ENCODE results near the gene HSD17B3.

Gene HSD17B3

DNA sequence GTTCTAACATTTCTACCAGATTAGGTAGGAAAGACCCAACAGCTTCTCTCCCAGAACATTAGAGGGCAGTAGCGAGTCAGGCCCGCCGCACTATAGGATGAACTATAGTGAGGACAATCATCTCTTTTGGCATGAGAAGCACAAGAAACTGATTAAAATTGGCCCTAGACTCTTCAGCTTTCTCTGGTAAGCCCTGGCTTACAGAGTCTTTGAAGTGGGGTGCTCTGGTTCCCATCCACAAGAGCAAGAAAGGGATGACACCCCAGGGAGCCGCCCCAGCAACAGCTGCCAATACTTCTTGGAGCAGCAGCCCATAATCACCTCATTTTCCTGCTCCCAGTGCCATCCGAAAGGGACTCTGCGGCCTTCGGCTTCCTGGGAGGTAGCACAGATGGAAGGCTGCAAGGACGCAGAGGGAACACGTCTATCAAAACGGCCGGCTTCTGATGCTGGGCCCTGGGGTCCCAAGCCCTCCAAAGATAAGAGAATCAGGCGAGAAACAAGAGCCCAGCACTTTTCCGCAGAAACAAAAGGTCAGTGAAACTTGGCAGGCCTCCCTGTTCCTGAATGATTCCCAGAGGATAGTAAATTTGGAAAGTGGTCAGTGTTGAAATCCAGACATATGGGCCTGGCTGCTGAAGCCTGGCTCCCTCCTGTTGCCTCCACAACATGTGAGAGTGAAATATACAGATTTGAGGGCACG, 69.3 kb downstream of the HSD17B3 start:
- DNase-seq, result peak; percentile 54

DNA sequence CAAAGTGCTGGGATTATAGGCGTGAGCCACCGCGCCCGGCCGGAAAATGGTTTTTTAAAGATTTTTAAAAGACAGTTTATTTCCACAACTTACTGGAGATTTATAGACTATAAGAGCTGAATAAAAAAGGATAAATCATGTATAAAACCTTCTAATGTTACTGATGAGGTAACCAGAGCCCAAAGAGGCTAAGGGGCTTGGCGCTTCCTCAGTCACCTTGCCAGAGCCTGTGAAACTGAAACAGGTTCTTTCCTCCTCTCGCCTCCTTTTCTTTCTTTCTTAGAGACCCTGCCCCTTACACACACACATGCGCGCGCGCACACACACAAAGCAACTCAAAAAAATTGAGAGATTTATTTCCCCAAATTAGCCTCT, 69.8 kb downstream of the HSD17B3 start:
- peak; percentile 18 for DNase-seq

DNA sequence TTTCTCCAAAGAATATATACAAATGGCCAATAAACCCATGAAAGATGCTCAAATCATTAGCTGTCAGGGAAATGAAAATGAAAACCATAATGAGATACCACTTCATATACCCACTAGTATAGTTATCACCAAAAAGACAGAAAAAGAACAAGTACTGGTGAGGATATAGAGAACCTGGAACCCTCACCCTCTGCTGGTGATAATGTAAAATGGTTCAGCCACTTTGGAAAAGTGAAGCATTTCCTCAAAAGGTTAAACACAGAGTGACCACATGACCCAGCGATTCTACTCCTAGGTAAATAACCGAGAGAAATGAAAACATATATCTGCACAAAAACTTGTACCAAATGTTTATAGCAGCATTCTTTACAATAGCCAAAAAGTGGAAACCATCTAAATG, 72.0 kb downstream of the HSD17B3 start:
- no peak for DNase-seq

DNA sequence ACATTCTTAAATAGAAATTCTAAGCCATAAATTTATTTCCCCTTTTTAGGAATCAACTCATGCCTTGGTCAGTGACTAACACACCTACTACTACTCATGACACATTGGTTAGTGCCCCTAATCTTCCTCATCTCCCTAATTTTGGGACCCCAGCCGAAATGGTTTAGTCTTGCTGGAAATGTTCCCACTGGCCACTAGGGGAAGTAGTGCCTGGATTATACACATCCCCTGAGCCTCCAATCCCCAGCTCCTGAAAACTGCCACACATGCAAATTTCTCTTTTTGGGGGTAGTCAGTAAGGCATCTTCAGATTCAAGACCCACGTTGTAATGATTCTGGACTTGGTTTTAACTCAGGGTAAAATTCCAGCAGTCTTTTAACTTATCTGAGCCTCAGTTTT, 79.8 kb downstream of the HSD17B3 start:
- no peak for DNase-seq

DNA sequence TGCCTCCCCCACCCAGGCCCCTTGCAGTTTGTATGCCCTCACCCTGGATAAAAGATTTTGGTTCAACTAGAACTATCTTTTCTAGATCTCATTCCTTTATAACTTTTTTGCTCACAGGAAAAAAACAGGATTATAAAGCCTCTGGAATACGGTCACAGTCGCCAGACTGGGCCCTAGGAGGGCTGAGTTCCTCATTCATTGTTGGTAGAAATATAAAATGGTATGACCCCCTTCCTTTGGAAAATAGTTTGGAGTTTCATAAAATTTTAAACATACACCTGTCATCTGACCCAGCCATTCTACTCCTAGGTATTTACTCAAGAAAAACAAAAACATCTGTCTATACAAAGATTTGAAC, 82.1 kb downstream of the HSD17B3 start:
- DNase-seq, result no peak

DNA sequence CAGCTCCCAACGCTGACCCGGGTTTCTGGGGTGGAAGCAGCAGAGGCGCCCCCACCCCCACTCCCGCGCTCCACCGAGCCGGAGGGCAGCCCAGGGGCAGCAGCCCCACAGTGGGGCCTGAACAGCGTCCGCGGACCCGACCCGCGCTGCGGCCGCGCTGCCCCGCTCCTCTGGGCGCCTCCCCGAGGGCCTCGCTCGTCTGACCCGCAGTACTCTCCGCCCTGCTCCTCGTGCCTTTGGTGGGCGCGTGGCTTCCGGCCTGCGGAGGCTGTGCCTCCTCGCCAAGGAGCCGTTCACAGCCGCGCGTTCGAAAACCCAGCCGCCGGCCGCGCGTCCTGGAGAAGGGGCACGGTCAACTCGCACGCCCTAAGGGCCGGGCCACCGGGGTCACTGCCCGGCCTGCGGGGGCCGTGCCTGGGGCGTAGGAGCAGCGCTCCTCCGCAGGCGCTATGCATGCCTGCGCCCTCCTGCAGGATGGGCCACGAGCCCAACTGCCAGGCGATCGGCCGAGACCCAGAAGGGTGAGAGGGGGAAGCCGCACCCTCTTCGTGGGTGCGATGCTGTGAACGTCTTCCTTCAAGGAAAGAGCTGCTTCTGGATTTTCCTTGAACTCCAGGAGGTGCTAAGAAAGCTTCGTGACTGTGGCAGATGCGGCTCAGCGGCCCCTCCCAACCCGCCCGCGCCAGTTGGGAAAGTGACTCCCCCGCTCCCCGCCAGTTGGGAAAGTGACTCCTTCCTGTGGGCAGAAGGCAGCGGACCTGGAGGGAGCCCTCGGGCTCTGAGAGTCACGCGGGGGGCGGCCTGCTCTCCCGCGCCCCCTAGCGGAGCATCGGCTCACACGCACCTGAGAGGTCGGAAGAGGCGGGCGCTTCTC, 82.7 kb downstream of the HSD17B3 start:
- peak; percentile 73 for DNase-seq

DNA sequence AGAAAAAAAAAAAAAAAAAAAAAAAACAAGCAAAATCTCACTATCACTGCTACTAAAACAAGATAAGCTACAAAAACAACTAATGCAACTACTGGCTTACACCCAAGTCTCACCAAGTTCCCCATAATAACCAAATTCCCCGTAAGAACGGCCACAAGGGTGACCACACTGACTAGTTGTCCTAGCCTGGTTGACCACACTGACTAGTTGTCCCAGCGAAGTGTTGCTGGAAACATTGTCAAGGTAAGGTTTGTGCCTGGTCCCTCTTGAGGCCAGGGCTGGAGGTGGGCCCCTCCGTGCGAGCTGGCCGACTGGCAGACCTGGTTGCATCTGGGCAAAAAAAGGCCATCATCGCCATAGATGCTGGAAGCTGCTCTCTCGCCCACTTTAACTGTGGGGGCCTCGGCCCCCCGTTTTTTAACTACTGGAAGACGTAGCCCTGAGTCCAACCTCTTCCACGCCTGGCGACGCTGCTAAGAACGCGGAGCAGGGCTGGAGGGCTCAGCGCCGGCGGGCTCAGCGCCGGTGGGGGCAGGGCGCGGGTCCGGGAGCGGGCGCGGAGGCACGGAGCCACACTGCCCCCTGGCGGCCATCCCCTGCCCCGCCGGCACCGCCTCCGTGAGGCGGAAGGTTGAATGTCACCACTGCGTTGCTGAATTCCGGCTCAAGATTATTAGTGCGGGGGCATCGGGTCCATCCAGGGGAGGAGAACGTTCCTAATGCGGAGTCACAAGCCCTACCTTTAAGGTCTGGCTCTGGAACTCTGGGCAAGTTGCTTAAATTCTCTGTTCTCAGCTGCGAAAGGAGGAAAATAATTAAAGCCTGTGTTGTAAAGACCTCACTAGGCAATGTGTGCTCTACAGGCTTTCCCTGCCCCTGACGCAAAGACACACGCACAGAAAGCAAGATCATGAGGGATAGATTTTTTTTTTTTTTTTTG, 84.0 kb downstream of the HSD17B3 start:
- peak; percentile 97 for DNase-seq

DNA sequence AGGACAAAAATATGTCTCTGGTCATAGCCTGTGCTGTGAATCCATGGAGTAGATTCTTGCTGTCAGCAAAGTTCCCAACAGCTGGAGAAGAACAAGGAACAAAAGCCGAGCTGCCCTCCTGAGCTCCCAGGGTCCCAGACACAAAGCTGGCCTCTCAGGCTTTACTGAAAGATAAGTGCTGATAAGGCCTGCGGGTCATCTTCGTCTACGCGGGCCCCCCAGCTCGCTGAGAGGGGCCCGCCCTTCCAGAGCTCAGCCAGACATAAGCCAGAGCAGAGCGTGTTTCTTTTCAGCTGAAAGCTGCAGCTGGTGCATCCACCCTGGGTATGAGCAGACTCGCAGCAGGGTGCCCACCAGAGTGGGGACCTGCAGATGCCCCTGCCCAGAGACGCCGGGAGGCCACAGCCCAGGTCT, 84.7 kb downstream of the HSD17B3 start:
- peak; percentile 77 for DNase-seq

DNA sequence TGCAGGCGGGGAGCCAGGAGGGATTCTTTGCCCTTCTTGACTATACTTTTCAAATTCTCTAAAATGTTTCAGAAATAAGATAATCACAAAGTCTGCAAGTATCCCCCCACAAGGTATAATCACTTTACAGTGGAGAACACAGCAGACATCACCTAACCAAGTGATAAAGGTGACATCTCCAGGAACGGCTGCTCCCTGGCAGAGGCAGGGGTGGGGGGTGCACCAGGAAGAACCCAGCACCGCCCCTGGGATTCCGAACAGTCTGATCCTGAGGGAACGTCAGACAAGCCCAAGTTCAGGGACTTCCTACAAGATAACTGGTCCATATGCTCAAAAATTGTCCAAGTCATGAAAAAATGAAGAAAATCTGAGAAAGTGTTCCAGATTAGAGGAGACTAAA, 85.4 kb downstream of the HSD17B3 start:
- DNase-seq, result no peak

DNA sequence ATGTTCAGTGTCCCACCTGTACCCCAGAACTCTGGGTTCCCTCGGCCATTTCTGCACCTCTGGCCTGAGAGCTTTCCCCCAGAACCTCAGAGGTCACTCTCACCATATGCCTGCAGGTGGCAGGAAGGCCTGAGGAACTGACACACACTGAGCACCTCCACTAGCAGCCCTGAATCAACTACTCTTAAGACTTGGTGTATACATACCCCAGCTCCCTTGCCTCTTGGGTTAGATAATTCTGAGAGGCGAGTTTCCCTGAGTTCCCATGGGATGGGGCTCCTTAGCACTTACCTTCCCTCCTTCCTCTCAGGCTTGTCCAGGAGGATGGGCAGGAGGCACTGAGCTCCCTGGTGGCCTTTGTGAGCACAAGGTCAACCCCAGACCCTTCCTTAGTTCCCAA, 86.1 kb downstream of the HSD17B3 start:
- no peak for DNase-seq

DNA sequence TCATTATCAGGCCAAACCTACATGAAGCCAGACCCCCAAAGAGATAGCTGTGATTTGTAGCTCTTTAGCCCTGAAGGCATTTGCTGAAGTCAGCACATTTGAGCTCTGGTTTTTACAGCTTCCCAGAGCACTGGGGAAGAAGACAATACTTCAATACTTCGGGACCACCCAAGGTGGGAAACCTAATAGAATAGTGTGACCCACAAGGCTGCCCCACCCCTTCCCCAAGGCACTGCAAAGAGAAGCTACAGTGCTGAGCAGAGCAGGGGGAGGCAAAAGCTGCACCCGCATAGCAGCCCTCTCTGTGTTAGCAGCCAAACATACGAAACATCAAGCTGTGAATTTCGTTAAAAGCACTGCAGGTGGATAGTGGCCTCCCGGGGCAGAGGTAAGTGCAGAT, 87.3 kb downstream of the HSD17B3 start:
- DNase-seq, result no peak

DNA sequence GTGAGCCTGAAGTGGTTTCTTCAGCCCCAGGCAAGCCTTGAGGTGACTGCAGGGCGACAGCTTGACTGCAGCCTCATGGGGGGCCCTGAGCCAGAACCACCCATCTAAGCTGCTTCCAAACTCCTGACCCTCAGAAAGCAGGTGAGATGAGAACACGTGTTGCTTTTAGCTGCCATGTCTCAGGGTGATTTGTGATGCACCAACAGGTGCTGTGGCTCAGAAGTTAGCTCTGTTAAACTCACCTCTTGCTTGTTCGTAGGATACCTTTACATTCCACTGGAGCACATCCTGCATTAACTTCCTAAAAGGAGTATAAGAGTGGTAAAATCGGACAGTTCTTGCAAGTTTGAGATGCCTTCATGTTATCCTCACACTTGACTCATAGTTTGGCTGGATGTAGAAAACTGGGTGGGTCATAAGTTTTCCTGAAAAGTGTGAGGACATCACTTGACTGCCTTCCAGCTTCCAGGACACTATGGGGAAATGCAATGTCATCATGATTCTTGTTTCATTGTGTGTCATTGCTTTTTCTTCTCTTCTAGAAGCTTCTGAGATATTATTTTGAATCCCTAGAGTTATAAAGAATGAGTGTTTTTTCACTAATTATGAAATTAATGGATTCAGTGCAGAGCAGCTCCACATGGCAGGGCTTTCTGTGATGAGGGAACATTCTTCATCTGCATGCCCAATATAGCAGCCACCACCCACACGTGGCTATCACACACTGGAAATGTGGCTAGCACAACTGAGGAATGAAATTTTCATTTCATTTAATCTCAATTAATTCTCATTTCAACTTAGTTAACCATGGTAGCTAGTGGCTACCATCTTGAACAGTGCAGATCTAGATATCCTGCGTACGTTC, 92.3 kb downstream of the HSD17B3 start:
- DNase-seq, result no peak

DNA sequence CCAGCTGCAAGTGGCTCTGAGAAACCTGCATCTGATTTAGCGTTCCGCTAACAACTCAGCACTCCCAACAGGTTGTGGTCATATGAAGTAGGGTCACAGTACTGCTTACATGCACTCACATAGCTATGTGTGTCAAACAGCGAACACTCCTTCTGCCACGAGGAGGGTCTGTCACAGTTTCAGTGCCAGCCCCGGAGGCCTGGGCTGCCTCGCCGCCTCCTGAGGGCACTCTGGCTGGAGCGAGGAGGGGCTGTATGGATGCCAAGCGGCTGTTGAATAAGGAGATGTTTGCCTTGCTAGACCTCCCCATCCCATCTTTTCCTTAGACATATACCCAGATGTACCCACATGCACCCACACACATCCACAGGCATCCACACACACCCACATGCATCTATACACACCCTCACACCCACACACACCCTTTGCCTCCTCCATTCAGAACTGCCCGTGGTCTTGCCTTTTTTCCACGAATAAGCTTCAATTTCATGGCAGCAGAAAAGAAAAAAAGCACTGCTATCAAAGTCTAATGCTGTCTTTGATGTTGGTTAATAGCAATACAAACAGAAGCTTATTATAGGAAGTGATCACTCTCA, 95.7 kb downstream of the HSD17B3 start:
- no peak for DNase-seq

DNA sequence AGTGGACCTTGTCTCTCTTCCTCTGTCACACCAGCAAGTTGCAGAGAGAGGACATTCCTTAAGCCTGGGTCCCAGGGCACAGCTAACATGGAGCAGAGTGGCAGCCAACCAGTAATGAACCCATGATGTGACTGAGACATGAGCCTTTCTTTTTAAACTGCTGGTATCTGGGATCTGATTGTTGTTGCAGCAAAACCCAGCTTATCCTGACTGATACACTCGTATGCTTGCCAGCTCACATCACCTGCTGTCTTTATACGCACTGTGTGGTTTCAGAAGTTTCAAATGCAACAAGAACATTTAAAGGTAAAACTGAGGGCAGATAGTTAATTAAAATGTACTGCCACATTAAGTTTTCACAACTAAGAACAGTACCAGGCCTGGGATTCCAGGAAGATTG, 97.1 kb downstream of the HSD17B3 start:
- DNase-seq, result no peak

DNA sequence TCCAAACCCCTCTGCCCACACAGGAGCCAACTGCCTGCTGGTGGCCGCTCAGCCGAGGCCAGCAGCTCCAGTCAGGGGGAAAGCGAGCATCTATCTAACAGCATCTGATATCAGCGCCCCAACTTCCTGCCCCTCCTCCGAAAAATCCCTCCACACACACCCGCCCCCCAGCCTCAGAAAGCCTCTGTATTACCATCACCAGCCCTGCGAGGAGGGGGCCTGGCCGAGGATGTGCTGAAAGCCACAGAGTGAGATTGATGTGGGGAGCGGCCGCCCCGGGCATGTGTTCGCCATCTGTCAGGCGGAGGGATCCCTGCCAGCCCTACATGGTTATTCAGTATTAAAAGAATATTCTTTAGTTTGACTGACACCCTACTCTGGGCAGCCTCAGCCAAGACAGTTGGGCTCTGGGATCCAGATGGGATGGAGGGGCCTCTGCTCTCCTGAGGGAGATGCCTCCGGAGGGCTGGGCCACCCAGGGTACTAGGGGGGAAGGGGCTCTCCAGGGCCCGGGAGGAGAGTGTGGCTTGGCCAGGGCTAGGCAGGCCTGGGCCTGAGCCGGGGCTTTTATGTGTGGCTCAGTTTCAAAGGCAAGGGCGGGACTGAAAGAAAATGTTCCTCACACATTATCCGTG, 98.0 kb downstream of the HSD17B3 start:
- peak; percentile 56 for DNase-seq

DNA sequence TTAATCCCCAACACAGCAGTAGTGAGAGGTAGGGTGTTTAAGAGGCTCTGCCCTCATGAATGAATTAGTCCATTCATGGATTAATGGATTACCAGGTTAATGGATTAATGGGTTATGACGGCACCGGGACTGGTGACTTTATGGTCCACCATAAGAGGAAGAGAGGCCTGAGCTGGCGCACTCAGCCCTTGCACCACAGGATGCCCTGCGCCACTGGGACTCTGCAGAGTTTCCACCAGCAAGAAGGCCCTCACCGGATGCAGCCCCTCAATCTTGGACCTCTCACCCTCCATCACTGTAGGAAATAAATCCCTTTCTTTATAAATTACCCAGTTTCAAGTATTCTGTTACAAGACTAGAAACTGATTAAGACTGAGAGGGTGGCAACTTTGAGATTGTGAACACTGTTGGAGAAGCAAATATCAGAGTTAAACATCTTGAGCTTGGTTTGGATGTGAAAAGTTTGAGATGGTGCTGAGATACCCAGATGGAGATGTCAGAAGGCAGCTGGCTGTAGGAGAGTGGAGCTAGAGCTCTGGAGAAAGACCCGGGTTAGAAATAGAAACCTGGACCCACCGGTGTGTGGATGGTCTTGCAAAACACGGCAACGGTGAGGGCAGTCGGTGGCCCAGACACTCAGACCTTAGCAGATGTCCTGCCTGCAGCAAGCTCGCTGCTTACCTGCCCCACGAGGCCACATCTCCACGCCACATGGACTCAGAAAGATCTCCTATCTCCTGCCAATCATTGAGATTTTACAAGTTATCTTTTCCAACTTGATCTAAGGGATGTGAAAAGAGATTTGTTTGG, 98.8 kb downstream of the HSD17B3 start:
- no peak for DNase-seq

DNA sequence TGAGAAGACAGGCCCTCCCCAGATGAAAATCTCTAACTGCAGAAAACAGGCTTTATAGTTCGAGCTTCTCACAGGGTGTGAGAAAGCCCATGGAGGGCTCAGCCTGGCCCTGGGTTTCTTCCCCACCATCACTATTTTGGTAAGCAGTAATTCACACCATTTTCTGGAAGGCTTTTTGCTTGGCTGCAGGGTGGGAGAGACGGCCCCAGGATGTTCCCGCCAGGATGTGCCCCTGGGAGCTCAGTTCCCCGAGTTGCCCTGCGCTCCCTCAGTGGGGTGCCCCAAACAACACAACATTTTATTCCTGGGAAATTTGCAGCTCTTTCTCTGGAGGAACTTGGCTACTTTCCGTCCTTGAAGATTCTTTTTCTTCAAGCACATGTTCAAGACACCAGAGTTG, 100.8 kb downstream of the HSD17B3 start:
- no peak for DNase-seq

DNA sequence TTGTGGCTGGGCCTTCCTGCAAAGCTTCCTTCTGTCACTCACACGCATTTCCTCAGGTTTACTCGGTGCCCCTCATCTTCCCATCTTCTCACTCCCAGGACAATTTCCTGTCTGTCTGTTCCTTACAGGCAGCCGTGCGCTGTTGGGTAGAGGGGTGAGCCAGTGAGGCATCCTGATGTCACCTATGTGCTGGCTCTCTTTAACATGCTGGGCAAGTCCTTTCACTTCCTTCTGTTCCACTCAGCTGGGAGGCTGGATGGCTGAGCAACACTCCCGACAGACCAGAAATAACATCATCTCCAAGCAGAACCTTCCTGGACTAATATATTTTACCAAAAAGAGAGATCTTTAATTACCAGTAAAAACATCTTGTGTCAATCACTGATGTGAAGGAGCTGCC, 103.0 kb downstream of the HSD17B3 start:
- no peak for DNase-seq

DNA sequence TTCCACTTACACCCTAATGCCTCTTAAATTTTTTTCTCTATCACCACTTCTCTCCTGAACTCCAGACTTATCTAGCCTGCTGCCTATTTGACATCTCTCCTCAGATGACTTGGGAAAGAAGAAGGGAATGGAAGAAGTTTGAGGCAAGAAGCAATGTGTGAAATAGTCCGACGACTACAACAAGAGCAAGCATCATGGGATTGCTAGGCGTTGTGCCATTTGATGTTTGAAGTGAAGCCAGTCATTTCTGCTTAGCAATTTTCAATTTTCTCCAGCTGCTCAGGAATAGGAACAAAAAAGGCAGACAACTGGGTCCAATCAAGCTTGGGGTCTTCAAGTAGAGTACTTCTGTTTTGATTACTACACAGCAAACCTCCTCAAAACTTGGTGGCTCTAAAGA, 106.4 kb downstream of the HSD17B3 start:
- DNase-seq, result no peak

DNA sequence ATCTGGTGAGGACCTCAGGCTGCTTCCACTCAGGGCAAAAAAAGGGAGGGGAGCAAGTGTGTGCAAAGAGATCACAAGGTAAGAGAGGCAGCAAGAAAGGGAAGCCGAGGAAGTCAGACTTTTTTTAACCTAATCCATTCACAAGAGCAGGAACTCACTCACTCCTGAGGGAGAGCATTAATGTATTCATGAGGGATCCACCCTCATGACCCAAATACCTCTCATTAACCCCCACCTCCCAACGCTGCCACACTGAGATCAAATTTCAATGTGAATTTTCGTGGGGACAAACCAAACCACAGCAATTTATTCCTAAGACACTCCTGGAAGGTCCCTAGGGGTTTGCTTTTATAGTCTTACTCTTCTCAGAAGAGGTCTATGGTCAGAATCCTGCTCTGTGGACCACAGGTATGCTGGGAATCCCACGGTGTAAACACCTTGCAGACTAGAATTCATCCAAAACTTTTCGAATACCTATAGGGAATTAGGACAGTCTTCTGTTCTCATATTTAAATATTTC, 108.7 kb downstream of the HSD17B3 start:
- DNase-seq, result no peak
